Activated T-cell treated with anti-CD3 and anti-CD28 coated beads for 48 hours (primary cell): Measurements from ENCODE around the gene RAB27A.
"Not testable (repeated sequence)": the region's sequence is repeated elsewhere in the genome, so short reads cannot be mapped to it uniquely, and the experiment has no call there.

Source experiments
- DNase-seq: peaks from one replicate; pipeline ENCODE4 v3.0.0-alpha.2; 2020; ENCODE audit warnings: low read depth

Gene RAB27A

DNA sequence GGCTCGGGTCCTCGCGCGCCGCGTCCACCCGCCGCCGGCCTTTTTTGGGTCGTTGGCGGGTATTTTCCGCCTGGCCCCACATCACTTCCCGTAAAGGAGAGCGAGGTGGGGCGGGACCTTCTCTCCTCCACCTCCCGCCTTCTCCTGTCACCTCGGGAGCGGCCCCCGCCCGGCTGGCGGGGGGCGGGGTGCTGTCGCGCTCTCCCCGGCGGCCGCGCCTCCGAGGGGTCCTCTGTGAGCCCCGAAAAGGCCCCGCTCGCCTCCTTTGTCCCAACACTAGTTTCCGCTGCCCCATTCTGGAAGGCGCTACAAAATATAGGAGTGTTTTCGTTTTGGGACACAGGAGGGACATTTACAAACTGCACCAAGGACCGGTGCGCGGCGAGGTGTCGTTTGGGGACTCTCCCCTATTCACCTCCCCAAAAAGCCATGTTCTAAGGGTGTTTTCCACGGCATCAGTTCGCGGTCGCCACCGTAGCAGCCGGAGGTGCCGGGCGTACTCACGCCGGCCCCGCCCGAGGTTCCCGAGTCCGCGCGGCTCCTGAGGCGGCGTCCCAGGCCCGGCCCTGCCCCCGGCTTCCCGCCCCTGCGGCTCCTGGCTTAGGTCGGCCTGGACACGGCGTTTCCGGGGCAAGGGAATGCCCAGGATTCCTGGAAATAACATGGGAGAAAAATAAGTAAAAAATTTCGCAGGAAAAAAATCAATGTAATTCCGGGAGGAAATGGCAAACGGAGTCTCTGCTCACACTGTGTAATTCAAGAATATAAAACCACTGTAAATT, at the start of gene RAB27A:
Gene RAB27A, minus strand, starts transcription at position 68 of the 782 bp plus-strand sequence. CDS start 54,879 bp downstream, outside the sequence.
- peak; percentile 81 for DNase-seq

DNA sequence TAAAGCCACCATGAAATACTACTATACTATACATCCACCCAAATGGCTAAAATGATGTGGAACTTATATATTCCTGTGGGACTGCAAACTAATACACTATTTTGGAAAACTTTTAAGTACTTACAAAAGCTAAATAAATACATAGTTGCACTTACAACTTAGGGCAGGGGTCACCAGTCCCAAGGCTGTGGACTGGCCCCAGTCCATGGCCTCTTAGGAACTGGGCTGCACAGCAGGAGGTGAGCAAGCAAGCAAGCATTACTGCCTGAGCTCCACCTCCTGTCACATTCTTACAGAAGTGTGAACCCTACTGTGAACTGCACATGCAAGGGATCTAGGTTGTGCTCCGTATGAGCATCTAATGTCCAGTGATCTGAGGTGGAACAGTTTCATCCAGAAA, 47.5 kb upstream of the RAB27A start:
- DNase-seq, result no peak

DNA sequence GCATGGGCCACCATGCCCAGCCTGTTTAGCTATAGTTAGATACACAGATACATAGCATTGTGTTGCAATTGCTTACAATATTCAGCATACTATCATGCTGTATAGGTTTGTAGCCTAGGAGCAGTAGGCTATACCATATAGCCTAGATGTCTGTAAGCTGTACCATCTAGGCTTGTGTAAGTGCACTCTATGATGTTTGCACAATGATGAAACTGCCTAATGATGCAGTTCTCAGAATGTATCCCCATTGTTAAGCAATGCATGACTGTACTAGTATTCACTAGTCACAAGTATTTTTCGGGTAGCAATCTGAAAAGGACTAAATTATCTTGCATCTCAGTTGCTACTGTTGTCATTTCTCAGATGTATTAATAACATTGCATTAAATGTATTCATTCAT, 45.4 kb upstream of the RAB27A start:
- no peak for DNase-seq

DNA sequence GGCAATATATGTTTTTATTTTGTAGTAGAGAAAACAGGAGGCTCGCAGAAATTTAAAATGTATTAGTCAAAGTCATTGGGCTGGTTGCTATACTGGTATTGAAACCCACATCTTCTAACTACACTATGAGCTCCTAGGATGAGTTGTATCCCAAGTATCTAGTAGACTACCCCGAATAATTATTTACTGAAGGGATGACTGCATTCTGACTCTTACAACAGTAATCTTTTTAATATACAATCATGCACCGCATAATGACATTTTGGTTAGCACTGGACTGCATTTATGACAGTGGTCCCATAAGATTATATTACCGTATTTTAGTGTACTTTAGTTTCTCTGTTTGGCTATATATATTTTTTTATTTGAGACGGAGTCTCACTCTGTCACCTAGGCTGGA, 44.8 kb upstream of the RAB27A start:
- no peak for DNase-seq

DNA sequence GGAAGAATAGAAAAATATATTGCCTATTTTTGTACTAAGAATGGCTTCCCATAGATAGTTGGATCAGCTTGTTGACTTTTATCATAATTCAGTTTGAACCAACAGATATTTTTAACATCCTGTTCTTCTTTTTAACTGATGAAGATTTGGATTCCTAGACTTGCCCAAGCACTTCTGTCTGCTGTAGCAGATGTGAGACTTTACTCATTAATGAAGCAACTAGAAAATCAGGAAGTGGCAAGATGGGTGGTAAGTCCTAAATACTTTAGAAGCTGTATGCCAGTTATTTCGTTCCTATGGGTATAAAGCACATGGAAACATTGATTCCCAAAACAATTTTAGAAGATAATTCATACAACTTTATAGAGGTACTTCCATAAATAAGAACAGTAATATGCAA, 37.8 kb upstream of the RAB27A start:
- DNase-seq, result no peak

DNA sequence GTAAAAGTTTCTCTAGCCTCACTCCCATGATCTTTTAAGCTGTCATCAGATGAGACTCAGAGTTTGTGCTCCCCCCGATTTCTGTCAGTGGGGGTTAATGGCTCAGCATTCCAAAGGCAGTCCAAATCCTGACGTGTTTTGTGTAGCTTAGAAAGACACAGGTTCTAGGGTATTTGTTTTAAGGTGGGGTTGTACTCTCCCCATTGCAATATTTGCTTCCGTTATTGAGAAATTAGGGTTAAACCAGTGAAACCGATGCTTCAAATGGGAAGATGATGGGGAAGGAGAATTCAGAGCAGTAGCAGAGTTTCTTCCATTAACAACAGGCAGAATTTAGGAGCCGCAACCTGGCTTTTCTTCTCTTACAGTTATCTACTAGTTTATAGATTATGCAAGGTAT, 32.9 kb upstream of the RAB27A start:
- no peak for DNase-seq

DNA sequence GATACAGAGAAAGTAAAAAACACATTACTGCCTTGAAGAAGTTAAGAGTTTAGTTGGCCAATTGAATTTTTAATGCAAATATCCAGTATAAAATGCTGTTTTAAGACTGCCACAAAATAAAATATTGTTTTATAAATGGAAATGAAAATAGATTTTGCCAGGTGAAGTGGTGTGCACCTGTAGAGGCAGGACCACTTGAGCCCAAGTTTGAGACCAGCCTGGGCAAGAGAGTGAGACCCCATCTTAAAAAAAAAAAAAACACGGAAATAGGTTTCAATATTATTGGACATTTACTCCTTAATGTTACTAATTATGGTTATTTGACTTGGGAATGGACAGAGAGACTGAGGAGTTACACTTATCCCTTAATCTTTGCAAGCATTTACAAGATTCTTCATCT, 31.4 kb upstream of the RAB27A start:
- DNase-seq, result no peak

DNA sequence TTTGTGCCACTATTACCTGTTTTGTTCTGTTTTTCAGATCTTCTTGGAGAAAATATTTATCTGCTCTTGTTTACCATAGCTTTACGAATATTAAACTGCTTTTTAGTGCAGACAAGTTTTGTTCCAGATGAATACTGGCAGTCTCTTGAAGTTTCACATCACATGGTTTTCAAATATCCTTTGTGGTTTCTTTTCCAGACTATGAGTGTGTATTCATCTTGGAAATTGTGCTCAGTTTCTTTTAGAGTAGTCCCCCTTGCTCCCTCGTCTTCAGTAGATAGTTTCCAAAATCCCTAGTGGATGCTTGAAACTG, 30.6 kb upstream of the RAB27A start:
- no peak for DNase-seq

DNA sequence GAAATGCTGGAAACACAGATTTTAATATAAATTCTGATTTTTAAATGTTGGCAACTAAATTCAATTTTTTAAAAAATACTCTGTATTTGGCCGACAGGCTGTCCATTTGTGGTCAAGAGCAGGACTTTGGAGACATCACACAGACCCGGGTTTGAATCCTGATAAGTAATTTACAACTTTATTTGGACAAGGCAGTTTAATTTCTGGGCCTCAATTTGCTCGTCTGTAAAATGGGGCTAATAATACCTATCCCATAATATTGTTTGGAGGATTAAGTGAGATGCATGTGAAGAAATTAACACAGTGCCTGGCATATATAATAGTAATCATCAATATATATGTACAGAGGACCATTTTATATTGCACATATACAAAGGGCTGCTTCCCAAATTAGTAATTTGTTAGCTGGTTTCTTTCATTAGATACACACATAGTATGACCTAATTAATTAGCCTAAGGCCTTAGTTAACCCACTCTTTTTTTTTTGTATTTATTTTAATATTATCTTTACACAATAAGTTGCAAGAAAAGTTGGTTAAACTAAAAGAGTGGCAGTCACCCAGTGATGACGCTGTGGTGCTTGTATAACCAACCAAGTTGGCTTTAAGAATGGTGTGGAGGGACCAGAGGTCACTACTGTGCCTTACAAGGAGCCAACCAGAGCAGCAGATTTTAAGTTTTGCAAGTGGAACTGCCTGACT, 30.1 kb upstream of the RAB27A start:
- no peak for DNase-seq

DNA sequence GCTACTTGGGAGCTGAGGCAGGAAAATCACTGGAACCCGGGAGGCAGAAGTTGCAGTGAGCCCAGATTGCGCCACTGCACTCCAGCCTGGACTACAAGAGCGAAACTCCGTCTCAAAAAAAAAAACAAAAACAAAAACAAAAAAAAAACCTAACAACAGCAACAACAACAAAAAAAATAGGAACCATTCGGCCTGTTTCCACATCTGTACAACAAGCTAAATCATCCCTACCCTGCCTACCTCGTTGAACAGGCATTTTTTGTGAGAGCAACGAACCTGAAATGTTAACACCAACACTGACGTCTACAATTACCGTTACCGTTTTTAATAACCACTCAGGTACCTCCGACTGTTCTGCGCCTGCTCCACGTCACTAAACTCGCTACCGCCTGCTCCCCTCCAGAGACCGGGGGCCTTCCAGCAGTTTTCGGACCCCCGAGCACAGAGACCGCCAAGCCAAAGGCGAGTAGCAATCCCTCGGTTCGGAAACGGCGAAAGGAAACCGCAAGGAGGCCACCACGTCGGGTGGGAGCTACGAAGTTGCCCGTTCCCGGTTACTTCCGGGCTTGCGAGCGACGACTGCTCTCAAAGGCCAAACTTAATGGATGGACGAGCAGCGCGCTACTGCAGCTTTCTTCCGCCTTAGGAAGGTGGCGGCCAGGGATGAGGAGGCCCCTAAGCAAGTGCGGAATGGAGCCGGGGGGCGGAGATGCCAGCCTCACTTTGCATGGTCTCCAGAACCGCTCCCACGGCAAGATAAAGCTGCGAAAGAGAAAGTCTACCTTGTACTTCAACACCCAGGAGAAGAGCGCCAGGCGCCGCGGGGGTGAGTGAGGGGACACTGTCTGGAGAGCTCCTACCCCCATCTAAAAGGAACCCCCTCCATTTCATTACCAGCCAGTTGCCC, 29.2 kb upstream of the RAB27A start, which contains the start of the genes PIGB and PIGBOS1:
Gene PIGB, plus strand, starts transcription at position 635 of the 907 bp plus-strand sequence. Its CDS starts 29 bp downstream, at position 664.
Gene PIGBOS1, minus strand, starts transcription at position 536 of the 907 bp plus-strand sequence. CDS start 1,331 bp downstream, outside the sequence.
- DNase-seq, result peak; percentile 71

DNA sequence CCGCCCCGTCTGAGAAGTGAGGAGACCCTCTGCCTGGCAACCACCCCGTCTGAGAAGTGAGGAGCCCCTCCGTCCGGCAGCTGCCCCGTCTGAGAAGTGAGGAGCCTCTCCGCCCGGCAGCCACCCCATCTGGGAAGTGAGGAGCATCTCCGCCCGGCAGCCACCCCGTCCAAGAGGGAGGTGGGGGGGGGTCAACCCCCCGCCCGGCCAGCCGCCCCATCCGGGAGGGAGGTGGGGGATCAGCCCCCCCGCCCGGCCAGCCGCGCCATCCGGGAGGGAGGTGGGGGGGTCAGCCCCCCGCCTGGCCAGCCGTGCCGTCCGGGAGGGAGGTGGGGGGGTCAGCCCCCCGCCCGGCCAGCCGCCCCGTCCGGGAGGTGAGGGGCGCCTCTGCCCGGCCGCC, 13.2 kb upstream of the RAB27A start:
- not testable (repeated sequence) for DNase-seq

DNA sequence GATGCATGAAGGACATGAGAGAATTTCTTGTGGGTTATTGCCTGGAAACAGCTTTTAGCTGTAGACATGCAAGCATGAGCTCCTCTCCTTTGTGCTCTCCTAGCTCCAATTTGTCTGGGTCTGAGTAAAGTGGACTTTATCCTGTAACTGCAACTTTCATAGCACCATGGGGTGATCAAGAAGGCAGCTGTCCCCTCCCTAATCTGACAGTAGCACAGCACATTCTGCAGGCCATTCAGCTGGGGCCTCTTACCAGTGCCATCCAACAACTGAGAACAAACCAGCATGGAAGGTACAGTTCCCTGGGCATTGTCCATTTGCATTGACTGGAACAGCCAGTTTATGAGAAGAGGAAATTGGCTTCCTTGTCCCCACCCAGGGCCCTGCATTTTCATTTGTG, 7.7 kb upstream of the RAB27A start:
- no peak for DNase-seq

DNA sequence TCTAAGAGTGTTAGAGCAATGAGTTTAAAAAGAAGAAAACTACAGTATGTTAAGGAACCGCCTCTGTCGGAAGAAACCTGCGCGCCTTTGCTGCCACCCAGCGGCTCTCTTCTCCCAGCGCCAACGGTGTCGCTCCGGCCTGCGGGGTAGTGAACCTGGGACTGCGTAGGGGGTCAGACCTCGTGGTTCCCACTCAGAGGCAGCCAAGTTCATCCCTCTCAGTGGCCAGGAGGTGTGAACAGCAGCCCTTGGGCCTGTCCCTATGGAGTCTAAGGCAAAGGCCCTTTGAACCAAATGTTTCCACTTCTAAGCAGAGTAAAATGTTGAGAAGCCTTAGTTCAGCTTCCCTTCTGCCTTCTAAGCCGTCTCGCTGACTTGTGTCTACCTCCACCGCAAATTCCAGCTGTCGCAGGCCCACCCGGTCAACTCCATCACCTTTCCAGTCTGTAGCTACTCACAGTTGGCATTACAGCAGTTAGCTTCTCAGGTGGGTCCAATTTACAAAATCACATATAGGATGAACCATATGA, 980 bp upstream of the RAB27A start:
- peak; percentile 84 for DNase-seq

DNA sequence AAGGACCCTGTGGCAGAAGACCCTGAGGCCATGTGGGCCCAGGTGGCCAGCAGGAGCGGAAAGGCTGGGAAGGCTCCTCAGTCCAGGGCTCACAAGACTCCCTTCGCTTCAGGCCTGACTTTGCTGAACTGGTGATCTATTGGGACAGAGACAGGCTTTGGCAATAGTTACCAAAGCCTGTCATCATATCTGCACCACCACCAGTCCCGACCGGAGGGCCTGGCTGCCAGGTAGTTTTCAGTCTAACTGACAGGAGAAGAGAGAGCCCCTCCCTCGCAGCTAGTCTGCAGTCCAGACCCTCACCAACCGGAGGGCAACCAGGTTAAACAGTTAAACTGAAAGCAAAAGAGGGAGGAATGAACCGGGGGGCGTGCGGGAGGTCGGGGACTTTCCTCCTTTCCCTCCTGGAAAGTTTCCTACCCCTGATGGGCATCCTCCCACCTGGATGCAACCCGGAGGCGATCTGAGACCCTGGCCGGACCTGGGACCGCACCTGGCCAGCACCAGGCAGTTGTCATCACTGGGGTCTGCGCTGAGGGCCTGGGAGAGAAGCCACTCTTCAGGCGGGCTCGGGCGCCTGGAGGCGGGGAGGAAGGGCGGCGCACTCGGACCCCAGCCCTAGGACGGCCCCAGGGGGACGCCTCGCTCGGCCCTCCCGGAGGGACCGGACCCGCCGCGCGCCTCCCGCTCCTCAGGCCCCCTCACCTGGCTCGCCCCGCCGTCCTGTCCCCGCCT, 435 bp downstream of the RAB27A start:
- DNase-seq, result peak; percentile 23

DNA sequence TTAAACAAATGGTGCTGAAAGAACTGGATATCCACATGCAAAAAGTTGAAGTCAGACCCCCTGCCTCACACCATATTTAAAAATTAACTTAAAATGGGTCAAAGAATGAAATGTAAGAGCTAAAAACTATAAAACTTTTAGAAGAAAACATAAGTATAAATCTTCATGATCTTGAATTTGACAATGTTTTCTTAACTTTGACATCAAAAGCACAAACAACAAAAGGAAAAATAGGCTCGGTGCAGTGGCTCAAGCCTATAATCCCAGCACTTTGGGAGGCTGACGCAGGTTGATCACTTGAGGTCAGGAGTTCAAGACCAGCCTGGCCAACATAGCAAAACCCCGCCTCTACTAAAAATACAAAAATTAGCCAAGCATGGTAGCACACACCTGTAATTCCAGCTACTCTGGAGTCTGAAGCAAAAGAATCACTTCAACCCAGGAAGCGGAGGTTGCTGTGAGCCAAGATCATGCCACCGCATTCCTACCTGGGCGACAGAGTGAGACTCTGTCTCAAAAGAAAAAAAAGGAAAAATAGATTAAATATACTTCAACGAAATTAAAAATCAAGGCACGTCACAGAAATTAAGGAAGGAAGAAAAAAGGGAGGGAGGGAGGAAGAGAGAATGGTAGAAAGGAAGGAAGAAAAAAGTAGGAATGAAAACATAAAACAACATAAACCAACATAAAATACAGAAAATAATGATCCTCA, 1.5 kb downstream of the RAB27A start:
- no peak for DNase-seq

DNA sequence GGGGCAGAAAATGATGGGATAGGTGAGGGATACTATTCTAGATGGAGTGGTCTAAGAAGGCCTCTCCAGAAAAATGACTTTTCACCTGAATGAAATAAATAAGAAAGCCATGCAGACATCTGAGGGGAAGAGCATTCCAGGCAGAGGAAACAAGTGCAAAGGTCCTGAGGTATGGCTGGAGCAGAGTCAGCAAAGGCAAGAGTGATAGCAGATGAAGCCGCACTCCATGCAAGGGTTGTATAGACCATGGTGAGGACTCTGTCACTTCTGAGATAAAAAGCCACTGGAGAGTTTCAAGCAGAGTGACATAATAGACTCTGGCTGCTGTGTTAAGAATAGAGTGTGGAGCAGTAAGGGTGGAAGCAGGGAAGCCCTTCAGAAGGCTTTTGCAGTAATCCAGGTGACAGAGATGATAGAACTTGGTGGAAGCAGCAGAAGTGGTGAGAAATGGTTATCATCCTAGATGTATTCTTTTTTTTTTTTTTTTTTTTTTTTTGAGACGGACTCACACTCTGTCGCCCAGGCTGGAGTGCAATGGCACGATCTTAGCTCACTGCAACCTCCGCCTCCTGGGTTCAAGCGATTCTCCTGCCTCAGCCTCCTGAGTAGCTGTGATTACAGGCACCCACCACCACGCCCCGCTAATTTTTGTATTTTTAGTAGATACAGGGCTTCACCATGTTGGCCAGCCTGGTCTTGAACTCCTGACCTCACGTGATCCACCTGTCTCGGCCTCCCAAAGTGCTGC, 3.0 kb downstream of the RAB27A start:
- not testable (repeated sequence) for DNase-seq

DNA sequence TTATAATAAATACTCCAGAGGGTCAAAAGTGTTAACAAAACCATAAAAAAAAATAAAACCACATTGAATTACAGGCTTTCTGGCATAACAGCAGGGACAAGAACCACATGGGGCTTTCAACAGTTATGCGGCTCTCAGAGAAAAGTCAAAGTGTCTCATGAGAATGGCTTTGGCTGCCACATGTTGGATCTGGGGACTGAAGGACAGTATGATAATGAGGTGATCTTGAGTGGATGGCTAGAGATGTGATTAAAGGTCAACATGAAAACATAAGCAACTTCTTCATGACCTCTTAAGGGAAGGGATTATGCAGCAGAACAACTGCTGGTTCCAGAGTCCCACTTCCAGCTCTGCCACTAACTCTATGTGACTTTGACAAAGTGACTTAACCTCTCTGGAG, 5.2 kb downstream of the RAB27A start:
- no peak for DNase-seq

DNA sequence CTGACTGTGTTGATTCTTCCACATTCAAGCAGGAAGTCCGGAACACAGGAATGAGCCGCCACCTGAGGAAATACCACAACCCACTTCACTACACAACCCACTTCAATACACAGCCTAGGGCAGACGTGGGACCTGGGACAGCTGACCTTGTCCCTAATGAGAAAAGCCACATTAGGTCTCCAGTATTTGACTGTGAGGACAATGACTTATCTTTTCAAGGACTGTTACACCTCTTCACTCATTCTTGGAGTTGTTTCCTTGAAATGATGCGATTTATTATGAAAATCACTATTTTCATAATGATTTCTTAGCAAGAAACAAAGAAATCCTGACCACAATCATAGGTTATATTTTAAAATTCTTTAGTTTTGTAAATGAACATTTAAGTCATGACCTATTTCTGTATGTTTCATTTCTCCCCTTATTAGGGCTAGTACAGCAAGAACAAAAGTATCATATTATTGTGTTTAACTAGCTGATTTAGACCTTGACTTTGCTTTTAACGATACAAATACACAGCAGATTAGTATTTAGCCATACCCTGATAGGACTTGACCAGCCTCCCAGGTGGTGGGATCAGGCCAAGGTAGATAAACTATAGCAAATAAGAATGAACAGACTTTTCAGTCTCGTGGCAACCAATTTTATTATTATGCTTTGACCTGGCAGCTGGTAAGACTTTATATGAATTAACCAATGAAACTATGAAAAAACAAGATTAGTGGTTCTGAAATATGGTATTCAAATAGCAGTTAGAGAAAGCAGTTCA, 6.0 kb downstream of the RAB27A start:
- DNase-seq, result no peak

DNA sequence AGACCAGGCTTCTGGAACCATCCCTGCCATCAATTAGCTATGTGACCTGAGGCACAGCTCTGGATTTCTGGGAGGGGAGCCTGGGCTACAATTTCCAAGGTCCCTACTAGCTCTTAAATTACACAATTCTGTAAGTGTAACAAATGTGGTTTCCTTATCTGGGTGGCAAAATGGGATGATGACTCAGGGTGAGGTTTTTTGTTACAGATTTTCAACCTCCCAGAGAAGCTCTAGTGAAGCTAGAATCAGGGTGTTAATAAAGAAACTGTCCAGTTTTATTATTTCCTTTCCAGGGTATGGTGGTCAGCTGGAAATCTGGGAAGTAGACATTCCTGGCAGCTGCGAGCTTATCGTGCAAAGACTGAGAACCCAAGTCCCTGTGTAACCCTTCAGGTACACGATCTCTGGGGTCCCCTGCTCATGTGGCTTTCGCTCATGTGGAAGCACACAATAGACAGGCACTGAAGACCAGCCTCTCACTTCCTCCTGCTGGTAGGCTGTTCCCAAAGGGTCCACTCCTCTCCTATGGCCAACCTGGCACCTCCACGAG, 7.3 kb downstream of the RAB27A start:
- no peak for DNase-seq
